Prostate gland (tissue), 2 donors: ENCODE data around the gene EML1. TPM values are rescaled to one million over a fixed set of nuclear protein-coding genes. Genes with fewer than 3 reads are reported as not detected.

Source experiments
- DNase-seq: peaks from one replicate; pipeline ENCODE4 v3.0.0-alpha.2; 2019; ENCODE audit warnings: low spot score
- H3K27ac ChIP-seq, 2 donors: fragments of 200-600 bp; sonication (generic); 2 replicates each; pipeline ENCODE4 v1.5.1; 2017 to 2019
- H3K27me3 ChIP-seq: fragments of 200-600 bp; sonication (generic); replicated peaks from 2 replicates; pipeline ENCODE4 v1.5.1; 2019; ENCODE audit not compliant: insufficient read depth
- H3K36me3 ChIP-seq, 2 donors: fragments of 200-600 bp; sonication (generic); 1 replicate in 1 of 2; 2 replicates in 1 of 2; pipeline versions ENCODE4 v1.5.1 to v1.8.1; 2017 to 2019
- H3K4me1 ChIP-seq: fragments of 200-600 bp; sonication (generic); replicated peaks from 2 replicates; pipeline ENCODE4 v1.5.1; 2019
- H3K4me3 ChIP-seq, 2 donors: fragments of 200-600 bp; sonication (generic); 2 replicates each; pipeline ENCODE4 v1.5.1; 2017 to 2019
- H3K9me3 ChIP-seq: fragments of 200-600 bp; sonication (generic); 2 replicates; pipeline ENCODE4 v1.5.1; 2017
- POLR2A ChIP-seq: fragments of 450-650 bp; IDR thresholded peaks from one replicate; pipeline ENCODE4 v1.6.1; 2016; ENCODE audit warnings: antibody characterized with exemption, mild to moderate bottlenecking
- POLR2AphosphoS5 ChIP-seq: sonication (generic); formaldehyde crosslinking; IDR thresholded peaks from one replicate; pipeline ENCODE4 v1.6.1; 2017; ENCODE audit warnings: antibody characterized with exemption
- WGBS: methylation state at CpG from one replicate; pipeline ENCODE4 v1.1.5; 2018; 5-methylcytosine and 5-hydroxymethylcytosine counted together
- intact Hi-C: fragments of 100-400 bp; cut with DNase I; formaldehyde crosslinking; loops from one replicate; pipeline ENCODE4 v1.14.2; 2022
- total RNA-seq, 2 donors: library from RNA; depleted of rRNA; stranded (reverse); fragments of >200 nt; gene quantifications; one replicate each; pipeline ENCODE4 v1.1.0, GENCODE V29; 2016
- TF ChIP-seq, protein P1 (sequence below), 4 experiments: fragments of 200-600 bp in 2 of 4; fragments of 450-650 bp in 2 of 4; sonication (generic) in 2 of 4; IDR thresholded peaks; 1 replicate in 3 of 4; 2 replicates in 1 of 4; pipeline ENCODE4 v1.5.1; 2016 to 2019; ENCODE audit warnings: antibody characterized with exemption in 4 of 4, mild to moderate bottlenecking in 2 of 4, moderate library complexity in 2 of 4

Gene EML1
- total RNA-seq, 2 donors from 2014 or later = 7.0 to 31.8 TPM

DNA sequence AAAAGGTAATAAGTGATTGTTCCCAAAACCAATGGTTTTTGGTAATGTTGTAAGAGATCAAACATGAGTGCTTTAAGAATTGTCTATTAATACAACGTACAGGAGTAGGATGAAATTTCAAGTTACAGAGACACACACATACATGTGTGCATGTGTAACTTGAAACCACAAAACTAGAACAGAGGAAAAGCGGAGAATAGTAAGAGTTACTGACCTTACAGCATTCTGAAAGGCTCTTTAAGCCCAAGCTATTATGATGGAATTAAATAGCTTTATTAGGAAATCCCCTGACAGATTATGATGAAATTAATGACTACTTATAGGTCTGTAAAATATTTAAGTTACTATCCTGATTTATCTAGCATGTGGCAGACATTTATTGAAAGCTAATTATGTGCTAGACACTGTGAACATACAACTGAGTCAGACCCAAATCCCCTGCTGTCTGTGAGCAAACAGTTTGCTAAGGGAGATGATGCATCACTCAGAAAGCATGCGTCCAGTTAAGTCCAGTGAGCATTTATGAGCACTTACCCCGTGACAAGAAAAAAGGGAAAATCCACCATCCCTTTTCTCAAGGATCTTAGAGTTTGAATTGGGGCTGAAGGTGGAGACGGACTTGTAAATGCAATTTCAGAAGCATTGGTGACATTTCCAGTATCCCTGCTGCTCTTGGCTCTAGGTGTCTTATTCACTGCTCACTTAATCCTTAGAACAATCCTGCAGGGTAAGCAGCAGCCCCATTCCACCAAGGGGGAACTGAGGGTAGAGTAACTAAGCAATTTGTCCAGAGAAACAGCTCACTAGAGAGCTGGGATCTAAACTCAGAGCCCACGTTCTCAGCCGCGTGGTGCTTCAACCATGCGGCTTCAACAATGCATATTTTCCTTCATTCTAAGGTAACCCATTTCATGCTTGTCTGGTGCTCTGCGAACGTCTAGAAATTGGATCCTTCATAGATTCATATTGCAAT is 117.4 kb downstream of the EML1 start:
- H3K27ac ChIP-seq = no peak overlapping the region
- no peak for DNase-seq
- intact Hi-C loops = no loop called here
- WGBS = 74% methylated on average over 11 of the region's 11 CpGs
- H3K36me3 ChIP-seq = no peaks in the 10 kb centered on the region
- no peaks in the 10 kb centered on the region for H3K27me3 ChIP-seq
- TF ChIP-seq, protein P1, sequence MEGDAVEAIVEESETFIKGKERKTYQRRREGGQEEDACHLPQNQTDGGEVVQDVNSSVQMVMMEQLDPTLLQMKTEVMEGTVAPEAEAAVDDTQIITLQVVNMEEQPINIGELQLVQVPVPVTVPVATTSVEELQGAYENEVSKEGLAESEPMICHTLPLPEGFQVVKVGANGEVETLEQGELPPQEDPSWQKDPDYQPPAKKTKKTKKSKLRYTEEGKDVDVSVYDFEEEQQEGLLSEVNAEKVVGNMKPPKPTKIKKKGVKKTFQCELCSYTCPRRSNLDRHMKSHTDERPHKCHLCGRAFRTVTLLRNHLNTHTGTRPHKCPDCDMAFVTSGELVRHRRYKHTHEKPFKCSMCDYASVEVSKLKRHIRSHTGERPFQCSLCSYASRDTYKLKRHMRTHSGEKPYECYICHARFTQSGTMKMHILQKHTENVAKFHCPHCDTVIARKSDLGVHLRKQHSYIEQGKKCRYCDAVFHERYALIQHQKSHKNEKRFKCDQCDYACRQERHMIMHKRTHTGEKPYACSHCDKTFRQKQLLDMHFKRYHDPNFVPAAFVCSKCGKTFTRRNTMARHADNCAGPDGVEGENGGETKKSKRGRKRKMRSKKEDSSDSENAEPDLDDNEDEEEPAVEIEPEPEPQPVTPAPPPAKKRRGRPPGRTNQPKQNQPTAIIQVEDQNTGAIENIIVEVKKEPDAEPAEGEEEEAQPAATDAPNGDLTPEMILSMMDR (IDR thresholded peaks at IDR 0.05) = no peak
- no peaks in the 10 kb centered on the region for H3K9me3 ChIP-seq
- H3K4me3 ChIP-seq = no peak overlapping the region
- H3K4me1 ChIP-seq = no peaks in the 10 kb centered on the region

DNA sequence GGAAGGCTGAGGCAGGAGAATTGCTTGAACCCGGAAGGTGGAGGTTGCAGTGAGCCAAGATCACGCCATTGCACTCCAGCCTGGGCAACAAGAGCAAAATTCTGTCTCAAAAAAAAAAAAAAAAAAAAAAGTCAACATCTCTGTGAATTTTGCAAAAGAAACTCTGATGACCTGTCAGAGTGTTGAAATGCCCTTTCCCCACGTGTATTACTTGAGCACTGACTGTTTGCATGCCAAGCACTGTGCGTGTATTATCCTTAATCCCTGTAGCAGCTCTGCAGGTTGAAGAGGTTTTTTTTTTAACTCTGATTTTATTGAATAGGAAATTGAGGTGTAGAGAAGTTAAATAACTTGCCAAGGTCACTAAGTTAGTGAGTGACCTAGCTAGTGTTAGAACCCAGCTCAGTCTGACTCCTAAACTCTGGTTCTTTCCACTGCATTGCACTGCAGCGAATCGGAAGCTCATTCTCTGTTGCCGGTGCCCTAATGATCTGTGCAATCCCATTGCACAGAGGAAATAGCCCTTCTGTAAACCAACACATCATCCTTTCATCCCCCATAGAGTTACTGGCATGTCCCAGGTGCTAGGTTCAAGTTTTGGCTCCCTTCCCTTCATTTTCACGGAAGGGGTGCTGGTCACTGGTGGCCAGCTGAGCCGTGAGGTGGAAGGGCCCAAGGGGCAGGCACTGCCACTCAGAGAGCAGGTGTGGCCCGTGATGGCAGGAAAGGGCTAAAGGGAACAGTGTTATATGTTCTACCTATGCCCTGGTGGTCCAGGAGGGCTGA is 122.3 kb downstream of the EML1 start:
- Histone ChIP-seq H3K4me1 (no peaks in the 10 kb centered on the region), H3K9me3 (no peaks in the 10 kb centered on the region), H3K27ac (no peak overlapping the region), H3K36me3 (no peaks in the 10 kb centered on the region), H3K27me3 (no peaks in the 10 kb centered on the region), H3K4me3 (no peak overlapping the region)
- no peak for DNase-seq
- 92% methylated on average over 10 of the region's 10 CpGs for WGBS
- TF ChIP-seq POLR2AphosphoS5 = no peak
- no peak for TF ChIP-seq POLR2A
- TF ChIP-seq, protein P1 (IDR thresholded peaks at IDR 0.05) = no peak
- intact Hi-C loops = no loop called here

DNA sequence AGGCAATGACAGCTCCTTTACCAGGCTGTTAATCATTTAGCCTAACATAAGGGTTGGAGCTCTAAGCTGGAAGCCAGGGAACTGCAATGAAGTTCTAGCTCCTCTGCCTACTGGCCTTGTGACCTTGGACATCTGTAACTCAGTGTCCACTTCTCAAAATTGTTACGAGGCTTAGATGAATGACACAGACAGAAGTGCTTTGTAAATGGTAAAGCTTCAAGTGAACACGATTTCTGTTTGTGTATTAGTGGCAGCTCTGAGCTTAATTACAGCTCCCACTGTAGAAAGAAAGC is 122.8 kb downstream of the EML1 start:
- H3K9me3 ChIP-seq = no peaks in the 10 kb centered on the region
- intact Hi-C loops = no loop called here
- H3K4me1 ChIP-seq = no peaks in the 10 kb centered on the region
- TF ChIP-seq POLR2AphosphoS5 = no peak
- TF ChIP-seq POLR2A = no peak
- TF ChIP-seq, protein P1 (IDR thresholded peaks at IDR 0.05) = no peak
- WGBS = 76% methylated on average over 2 of the region's 2 CpGs
- H3K27ac ChIP-seq = no peak overlapping the region
- no peaks in the 10 kb centered on the region for H3K36me3 ChIP-seq
- no peaks in the 10 kb centered on the region for H3K27me3 ChIP-seq
- H3K4me3 ChIP-seq = no peak overlapping the region
- DNase-seq = no peak

DNA sequence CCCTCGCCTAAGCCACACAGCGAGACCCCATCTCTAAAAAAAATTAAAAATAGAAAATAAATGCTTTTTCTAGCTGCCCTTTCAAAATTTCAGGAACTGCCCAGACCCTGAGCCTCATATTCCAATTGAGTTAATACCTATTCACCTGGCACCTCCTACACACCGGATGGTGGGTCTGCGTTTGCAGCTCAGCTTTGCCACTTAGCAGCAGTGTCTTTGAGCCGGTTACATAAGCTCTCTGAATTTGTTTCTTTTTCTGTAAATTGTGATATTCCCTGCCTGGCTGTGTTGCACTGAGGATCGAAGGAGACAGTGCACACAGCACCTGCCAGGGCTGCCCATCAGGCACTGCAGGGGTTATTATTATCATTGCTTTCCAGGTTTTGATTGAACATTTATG is 125.6 kb downstream of the EML1 start:
- Histone ChIP-seq H3K27ac (no peak overlapping the region), H3K27me3 (no peaks in the 10 kb centered on the region), H3K4me3 (no peak overlapping the region), H3K36me3 (no peaks in the 10 kb centered on the region), H3K9me3 (no peaks in the 10 kb centered on the region), H3K4me1 (no peaks in the 10 kb centered on the region)
- intact Hi-C loops = no loop called here
- no peak for DNase-seq
- TF ChIP-seq, protein P1 (IDR thresholded peaks at IDR 0.05) = no peak
- TF ChIP-seq POLR2A (no peak), POLR2AphosphoS5 (no peak)
- WGBS = 91% methylated on average over 6 of the region's 6 CpGs
